ENCODE data around the gene PCBP1.
"Not testable (repeated sequence)": the region's sequence is repeated elsewhere in the genome, so short reads cannot be mapped to it uniquely, and the experiment has no call there.

The PCBP1 gene

DNA sequence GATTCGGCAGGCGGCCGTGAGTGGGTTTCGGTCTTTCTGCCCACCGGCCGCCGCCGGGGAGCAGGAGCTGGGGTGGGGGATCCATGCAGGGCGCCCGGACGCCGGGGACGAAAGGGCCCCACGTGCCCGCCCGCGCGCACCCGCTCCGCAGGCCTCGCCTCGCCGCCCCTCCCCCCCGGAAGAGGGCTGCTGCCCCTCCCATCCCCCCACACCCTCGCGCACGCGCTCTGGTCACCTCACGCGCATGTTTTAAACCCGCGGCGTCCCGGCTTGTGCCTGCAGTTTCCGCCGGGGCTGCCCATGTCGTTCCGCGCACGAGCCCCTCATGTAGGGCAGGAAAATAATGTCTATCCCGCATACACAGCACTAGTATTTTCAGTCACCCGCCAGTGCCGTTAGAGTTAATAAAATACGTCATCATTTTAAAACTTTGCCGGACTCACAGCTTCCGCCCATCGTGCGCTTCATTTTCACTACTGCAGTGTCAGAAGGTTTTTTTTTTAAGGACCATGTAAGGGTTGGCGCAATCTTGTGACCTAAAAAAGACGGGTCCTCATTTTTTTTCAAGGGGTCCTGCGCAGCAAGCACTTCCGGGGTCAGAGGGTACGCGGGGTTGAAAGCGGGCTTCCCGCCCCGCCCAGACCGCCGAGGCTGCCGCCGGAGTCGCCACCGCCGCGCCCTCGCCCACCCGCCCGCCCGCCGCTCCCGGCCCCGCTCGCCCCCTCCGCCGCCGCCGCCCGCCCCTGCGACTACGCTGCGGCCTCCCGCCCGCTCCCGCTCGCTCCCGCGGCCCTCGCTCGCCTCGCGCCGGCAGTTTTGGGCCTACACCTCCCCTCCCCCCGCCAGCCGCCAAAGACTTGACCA lies at the start of gene PCBP1:
Gene PCBP1, plus strand, starts transcription at position 640 of the 864 bp plus-strand sequence. CDS start 267 bp downstream, outside the sequence.
- DNase-seq: peak; percentile 91

DNA sequence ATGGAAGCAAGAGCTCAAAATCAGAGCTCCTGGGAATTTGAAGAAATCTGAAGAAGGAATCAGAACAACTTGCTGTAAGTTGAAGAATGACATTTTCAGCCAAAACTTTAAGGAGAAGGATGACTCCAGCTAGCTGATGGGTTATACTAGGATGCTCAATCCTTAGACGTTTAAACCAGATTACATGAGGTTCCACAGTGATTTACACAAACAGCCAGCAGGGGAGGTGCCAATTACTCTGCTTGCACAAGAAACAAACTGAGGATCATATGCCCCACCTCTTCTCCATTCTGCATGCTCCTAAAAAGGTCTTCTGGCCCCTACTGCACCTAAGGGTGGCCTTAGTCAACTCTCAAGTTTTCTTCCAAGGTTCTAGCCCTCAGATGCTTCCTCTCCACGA lies 47.9 kb upstream of the PCBP1 start:
- no peak for DNase-seq

DNA sequence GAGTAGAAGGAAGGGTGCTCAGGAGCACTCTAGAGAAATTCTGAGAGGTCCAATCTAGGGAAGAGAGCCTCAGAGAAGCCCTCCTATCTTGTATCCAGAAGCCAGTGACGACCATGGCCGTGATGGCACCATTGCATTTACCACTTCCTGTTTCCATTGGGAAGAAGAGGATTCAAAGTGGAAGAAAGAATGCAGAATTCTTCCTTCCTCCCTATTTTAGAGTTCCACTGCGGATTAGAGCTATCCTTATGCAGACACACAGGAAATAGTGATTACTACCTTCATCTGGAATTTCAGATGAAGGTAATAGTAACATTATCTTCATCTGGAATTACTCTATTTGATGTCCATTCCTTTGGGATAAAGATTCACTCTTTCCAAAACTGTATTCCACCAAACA lies 45.6 kb upstream of the PCBP1 start:
- DNase-seq: no peak

DNA sequence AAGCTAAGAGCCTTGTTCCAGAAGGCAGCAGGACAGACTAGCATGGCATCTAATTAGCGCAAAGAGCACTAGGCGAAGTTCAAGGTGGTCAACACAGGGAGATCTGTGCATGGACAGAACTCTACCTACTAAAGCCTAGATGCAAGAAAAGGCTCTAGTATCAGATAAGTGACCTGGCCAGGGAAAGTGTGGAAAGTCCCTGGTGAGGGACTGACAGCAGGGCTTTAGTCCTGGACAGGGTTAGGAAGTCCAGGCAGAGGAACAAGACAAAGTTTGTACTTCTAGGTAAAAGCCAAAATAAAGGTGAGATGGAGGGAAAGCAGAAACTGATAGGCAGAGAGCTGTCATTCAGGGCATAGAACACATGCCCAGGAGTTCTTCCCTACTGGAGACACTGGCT lies 45.0 kb upstream of the PCBP1 start:
- no peak for DNase-seq

DNA sequence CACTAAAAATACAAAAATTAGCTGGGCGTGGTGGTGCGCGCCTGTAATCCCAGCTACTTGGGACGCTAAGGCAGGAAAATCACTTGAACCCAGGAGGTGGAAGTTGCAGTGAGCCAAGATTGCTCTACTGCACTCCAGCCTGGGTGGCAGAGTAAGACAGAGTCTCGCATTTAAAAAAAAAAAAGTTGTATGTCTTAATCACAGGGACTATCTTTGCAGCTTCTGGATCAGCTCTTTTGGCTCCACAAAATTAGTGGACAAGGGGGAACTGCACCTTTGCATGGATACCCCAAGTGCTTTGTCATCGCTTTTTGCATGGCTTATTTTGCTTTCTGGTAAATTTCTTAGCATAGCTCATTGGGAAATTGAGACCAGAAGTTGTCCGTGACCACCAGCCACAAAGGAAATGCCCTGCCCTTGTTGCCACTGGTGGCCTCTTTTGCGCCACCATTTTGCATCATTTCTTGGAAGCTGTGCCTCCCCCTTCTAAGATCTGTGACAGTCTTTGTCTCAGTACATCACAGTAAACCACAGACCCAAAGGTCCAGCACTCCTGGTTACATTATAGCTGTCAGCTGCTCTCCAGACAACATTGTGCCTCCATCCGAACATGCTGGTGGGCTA lies 43.9 kb upstream of the PCBP1 start:
- DNase-seq: no peak

DNA sequence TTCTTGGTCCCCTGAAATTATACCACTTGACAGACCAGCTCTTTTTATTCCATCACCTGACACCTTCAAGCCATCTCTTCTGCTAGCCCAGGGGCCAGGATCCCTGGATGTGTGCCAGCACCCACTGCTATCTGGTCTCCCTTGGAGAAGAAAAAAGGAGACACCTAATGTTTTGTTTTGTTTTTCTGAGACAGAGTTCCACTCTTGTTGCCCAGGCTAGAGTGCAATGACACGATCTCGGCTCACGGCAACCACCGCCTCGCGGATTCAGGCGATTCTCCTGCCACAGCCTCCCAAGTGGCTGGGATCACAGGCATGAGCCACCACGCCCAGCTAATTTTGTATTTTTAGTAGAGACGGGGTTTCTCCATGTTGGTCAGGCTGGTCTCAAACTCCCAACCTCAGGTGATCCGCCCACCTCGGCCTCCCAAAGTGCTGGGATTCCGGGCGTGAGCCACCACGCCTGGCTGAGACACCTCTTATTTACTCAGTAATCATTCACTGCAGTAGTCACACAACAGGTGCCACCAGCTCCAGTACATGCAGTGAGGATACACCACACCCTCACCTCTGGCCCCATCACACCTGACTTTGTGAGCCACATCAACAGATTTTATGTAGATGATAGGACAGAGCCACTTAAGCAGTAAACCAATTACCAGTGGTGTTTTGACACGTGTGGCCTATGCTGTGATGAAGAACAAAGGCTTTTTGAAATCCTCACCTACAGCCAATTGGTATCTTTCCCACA lies 42.8 kb upstream of the PCBP1 start:
- DNase-seq: no peak

DNA sequence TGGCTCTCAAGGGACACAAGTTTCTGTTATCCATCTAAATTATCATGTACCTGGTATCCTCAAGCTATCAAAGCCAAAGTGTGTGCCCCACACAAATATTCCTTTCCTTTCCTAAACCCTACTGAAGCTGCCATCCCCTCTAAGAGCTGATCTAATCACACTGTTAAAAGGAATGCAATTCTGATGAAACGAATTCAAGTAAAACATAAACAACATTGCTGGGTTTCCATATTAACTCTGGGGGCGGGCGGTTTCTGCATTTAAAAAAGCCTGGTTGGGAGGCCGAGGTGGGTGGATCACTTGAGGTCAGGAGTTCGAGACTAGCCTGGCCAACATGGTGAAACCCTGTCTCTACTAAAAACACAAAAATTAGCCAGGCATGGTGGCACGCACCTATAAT lies 41.9 kb upstream of the PCBP1 start:
- DNase-seq: no peak

DNA sequence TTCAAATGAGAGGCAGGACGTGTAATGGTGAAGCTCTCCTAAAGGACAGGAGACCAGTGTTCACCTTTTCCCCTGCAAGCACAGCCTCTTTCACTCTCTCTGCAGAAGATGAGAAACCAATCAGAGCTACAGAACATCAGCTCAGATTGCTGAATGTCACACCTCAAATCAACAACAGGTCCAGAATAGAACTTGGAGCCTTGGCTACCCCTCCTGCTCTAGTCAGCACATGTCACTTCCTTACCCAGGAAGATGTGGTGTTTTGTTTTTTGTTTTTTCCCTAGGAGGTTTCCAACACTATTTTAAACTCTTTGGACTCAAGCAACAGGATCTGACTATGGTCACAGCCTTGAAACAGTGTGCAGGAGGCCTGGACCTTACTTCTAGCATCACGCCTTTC lies 41.3 kb upstream of the PCBP1 start:
- DNase-seq: no peak

DNA sequence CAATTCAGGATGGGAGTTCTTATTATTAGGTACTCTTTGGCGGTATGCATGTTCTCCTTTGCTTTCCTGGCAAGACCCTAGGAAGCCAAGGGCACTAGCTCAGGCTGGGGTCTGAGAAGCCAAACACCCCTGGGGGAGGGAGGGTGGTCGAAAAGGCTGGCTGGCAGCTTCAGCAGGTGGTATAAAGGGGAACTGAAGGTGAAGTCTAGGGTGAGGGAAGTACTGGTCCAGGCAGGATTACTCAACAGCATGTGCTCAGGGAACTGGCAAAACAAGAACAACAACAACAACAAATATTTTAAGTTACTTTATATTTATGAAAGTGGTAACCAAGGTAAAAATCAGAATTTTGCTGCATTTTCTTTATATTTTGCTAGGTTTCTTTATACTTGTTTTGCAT lies 40.7 kb upstream of the PCBP1 start:
- DNase-seq: no peak

DNA sequence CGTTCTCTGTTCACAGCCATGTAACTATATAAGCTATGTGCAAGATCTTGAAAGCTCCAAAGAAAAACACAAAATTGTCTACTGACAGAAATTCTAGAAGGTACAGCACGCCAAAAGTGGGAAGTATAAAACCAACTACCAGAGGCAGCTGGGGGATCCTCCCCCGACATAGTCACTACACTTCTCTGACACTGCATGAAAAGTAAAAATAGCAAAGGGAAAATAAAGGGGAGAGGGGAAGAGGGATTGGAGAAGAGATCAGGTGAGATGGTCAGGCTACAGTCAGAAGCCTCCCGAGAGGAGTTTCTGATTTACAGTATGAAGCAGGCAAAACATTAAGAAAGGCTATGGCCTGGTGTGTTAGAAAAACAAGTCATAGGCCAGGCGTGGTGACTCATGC lies 39.8 kb upstream of the PCBP1 start:
- no peak for DNase-seq

DNA sequence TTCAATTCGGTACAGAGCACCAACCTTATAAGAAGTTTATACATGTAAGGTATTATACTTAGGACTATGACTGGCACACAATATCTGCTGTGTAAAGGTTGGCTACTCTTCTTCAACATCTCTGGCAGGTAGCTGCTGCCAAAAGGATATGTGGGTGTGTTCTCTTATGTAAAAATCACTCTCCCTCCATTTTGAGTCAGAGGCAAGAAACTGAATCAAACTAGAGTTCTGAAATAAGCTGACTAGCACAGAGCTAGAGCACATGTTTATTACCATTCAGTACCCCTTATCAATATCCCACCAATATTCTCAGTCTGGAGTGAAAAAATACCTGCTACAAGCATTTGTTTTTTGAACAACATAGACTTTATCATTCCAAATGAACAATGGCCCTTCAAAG lies 38.0 kb upstream of the PCBP1 start:
- no peak for DNase-seq

DNA sequence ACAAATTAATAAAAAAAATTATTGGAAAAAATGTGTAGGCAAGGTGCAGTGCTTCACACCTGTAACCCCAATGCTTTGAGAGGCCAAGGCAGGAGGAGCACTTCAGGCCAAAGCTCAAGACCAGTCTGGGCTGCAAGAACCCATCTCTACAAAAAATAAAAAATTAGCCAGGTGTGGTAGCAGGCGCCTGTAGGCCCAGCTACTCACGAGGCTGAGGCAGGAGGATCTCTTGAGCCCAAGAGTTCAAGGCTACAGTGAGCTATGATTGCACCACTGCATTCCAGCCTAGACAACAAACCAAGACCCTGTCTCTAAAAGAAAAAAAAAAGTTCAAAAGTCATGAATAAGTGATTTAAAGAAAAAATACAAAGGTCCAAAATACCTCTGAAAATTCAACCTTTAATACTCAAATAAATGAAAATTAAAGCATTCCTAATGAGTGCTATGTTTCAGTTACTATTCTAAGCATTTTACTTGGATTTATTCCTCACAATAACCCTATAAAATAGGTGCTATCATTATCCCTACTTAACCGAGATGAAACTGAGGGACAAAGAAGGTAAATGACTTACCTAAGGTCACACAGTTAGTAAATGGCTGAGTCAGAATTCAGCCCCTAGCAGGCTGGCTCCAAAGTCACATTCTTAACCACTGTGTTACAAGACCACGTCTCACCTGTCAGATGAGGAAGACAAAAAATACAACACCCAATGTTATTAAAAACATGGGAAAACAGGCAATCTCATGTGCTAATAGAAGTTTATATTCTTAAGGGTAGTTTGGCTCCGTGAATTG lies 36.4 kb upstream of the PCBP1 start:
- no peak for DNase-seq

DNA sequence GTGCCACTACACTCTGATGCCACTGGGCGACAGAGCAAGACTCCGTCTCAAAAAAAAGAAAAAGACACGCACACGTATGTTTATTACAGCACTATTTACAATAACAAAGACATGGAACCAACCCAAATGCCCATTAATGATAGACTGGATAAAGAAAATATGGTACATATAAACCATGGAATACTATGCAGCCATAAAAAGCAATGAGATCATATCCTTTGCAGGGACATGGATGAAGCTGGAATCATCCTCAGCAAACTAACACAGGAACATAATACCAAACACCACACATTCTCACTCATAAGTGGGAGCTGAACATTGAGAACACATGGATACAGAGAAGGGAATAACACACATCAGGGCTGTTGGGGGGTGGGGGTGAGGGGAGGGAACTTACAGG lies 32.0 kb upstream of the PCBP1 start:
- not testable (repeated sequence) for DNase-seq

DNA sequence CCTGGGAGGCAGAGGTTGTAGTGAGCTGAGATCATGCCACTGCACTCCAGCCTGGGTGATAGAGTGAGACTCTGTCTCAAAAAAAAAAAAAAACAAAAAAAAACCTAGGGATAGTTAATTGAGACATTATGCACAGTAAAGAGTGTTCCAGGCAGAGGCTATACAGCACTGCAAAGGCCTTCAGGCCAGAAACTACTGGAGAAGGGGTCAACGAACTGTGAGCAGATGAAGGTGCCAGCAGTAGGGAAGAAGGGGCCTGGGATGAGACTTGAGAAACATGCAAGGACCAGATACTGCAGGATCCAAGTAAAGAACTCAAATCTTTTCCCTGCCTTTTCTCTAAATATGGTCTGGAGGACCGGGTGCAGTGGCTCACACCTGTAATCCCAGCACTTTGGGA lies 26.0 kb upstream of the PCBP1 start:
- DNase-seq: no peak

DNA sequence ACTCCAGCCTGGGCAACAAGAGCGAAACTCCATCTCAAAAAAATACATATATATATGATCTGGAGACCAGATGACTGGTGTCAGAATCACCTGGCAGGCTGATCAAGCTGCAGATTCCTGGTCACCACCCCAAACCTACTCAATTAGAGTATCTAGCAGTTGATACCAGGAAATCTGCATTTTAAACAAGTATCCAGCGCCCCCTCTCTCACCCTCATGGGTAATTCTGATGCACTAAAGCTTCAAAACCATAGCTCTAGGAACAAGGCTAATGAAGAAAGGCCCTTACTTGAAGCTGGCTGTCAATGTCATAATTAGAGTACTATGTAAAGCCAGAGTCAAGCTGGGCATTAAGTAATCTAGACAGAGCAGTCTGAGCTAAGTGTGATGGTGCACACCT lies 25.0 kb upstream of the PCBP1 start:
- no peak for DNase-seq

DNA sequence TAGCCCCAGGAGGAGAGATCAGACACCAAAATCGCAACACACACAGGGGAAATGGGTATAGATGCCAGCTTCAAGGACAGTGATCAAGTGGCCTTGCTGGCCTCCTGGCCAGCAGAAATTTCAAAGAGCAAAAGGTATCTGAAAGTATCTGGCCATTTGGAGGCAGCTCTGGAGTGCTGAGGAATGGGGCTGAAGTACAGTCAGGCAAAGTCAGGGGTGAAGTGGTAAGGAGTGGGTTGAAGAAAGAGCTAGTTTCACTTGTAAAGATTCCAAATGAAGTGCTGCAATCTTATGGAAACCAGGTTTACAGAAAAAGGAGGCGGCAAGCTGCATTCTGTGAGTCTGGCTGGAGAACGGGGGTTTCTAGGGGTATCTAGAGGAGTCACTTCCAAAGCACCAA lies 19.2 kb upstream of the PCBP1 start:
- no peak for DNase-seq

DNA sequence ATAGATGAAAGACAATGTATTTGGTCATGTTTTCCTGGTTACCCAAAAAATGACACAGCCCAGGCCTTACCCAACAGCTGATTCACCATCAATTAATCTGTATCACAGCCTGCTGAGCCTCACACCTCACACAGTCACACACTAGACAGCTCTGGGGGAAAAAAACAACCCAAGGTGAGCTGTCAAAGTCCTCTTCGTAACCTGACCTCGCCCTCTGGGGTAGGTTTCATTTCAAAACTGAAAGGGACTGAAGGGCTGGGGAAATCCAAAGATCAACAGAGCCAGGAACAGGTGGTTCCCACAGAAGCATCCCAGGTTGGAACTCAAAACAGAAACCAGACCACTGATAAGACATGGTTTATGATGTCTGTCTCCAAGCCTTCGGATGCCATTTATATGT lies 18.2 kb upstream of the PCBP1 start:
- DNase-seq: peak; percentile 64

DNA sequence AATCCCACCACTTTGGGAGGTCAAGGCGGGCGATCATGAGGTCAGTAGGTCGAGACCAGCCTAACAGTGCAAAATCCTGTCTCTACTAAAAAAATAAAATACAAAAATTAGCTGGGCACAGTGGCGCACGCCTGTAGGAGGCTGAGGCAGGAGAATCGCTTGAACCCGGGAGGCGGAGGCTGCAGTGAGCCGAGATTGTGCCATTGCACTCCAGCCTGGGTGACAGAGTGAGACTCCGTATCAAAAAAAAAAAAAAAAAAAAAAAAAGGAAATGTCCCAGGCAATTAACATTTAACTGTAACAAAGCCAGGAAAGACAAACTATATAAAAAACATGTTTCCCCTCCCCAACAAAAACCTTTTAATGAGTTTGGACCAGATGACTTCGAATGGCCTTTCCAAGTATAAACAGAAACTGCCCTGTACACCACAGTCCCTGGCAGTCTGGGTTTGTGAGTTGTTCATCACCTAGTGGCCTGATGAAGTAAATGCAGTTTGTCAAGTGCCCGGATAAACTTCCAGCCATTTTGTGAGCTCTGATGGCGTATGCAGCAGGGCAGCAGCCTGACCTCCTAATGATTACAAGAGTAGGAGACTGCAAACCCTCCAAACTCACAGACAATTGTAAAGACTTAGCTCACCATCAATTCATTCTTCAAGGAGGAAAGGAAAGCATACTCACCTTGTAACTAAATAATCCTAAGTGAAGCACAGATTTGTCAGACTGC lies 16.6 kb upstream of the PCBP1 start:
- DNase-seq: peak; percentile 43

DNA sequence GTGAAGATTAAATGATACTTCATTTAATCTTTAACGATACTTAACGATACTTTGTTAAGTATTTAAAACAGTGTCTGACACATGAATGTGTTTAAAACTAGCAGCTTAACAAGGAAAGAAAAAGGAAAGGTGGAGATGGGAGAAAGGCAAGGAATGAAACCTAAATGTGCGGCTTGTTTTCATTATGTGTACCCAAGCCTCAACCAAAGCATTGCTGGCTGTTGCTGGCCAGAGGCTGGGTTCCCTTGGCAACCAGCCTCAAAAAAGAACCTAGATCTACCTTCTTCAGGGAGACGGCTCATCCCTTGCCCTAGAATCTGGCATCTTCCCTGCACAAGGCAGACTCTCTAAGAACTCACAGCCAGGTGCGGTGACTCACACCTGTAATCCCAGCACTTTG lies 13.8 kb upstream of the PCBP1 start:
- no peak for DNase-seq

DNA sequence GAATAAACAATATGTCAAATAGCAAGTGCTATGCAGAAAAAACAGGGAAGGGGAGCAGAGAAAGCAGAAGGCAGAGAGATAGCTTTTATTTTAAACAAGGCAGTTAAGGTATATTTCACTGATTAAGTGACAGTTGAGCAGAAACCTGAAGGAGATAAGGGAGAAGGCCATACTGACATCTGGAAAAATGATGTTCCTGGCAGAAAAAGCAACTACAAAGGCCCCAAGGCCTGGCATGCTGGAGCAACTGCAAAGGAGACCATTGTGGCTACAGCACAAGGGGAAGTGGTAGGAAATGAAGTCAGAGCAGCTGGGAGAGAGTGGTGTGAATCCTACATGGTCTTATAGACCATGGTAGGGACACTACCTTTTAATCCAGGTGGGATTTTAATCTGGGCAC lies 8.9 kb upstream of the PCBP1 start:
- DNase-seq: no peak

DNA sequence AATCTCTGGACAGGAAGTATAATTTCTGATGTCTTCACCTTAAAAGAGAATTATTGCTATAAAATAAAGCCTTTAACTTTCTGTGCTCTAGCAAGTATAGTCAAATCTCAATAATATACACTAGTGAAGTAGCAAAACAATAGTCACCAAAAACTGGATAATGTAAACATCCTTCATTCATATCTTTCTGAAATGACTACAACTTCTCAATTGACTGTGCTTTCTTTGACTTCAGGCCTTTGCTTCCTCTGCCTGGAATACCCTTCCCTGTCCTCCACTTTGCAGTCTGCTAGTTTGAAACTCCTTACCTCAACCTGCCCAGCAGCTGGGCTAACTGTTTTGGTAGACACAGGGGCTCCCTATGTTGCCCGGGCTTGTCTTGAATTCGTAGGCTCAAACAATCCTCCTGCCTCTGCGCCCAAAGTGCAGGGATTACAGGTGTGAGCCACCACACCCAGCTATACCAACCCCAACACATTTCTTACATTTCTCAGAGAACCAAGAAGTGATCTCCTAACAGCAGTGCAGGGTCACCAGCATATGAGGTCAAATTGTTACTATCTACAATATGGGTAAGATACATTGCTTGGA lies 6.6 kb upstream of the PCBP1 start:
- DNase-seq: no peak

DNA sequence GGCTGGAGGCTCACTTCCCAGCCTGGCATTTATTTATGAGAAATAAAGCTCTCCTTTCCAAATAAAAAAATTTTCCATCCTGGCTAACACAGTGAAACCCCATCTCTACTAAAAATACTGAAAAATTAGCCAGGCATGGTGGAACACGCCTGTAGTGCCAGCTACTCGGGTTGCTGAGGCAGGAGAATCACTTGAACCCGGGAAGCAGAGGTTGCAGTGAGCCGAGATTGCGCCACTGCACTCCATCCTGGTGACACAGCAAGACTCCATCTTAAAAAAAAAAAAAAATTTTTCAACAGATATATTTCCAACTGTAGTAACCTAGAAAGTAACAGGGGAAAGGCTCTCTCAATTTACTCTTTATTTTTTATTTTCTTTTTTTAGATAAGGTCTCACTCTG lies 6.1 kb upstream of the PCBP1 start:
- DNase-seq: no peak

Data from NCI-H2107 (cell line).